HuH-7 (cell line): ENCODE measurements around the gene LRFN3.
A peak's percentile ranks its signal among the peaks of the same experiment; 100 is the strongest.
"Not testable (repeated sequence)": the region's sequence is repeated elsewhere in the genome, so short reads cannot be mapped to it uniquely, and the experiment has no call there.

Experiments used
- DNase-seq: peaks from one replicate; pipeline ENCODE4 v3.0.0; 2011; ENCODE audit warnings: low spot score

Gene LRFN3, protein sequence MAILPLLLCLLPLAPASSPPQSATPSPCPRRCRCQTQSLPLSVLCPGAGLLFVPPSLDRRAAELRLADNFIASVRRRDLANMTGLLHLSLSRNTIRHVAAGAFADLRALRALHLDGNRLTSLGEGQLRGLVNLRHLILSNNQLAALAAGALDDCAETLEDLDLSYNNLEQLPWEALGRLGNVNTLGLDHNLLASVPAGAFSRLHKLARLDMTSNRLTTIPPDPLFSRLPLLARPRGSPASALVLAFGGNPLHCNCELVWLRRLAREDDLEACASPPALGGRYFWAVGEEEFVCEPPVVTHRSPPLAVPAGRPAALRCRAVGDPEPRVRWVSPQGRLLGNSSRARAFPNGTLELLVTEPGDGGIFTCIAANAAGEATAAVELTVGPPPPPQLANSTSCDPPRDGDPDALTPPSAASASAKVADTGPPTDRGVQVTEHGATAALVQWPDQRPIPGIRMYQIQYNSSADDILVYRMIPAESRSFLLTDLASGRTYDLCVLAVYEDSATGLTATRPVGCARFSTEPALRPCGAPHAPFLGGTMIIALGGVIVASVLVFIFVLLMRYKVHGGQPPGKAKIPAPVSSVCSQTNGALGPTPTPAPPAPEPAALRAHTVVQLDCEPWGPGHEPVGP

DNA sequence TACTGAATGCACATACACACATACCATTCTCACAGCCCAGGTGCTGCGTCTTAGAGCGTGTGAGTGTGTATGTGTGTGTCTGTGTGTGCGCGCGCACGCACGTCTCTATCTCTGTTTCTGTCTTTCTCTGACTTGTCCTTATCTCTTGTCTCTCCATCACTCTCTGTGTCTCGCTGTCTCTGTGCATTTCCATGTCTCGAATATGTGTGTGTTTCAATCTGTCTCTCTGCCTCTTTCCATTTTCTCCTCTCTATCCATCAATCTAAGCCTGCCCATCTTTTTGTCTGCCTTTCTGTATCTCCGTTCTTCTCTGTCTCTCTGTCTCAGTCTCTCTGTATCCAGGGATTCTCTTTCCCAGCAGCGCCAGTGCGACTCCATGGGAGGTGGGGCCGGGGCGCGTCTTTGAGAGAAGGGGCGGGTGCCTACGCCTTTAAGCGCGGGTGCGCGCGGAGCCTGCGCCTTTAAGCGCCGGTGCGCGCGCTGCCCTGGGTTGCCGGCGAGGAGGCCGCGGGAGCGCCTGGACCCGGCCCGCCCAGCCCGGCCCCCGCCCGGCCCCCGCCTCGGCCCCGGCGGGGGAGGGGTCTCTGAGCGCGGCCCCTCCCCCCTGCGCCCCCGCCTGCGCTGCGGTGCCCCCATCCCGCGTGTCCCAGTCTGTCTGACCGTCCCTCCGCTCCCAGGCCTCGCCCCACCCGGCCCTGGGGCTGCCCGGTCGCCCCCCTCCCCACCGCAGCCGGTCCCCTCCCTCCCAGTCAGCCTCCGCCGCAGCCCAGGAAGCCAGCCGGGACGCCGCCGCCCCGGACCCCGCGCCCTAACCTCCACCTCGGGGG is at the start of gene LRFN3:
LRFN3 (plus strand) TSS at position 464 of the 827 bp plus-strand sequence. CDS start 3,052 bp downstream, outside the sequence.
- peak; percentile 92 for DNase-seq

DNA sequence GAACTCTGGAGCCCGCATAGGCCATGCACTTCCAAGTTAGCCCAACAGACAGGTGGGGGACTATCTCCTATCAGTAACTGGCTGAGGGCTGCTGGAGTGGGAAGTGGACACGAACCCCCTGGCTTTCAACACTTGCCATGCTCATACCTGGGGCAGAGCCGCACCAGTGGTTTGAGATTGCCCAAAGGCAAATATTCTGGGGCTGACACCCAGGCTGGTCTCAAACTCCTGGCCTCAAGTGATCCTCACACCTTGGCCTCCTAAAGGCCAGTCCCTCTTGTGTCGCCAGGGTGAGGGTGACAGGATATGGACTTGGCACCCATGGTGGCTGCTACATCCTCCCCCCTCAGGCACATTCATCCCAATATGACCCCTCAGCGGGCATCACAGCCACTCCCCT is 49.0 kb upstream of the LRFN3 start:
- no peak for DNase-seq

DNA sequence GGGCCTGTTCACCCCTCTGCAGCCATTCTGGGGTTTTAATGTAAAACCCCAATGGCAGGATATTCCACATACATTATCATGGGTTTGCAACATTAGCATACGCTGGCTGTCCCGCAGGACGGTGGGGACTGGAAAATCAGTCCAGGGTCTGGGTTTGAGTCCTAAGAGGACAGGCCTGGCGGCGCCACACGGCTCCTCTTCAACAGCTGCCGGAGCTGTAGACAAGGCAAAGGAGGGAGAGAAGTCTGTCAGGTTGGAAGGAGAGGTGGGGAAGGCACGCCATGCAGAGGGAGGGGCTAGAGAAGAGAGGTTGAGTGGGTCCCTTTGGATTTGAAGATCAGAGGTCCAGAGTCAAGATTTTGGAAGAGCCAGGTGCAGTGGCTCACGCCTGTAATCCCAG is 47.8 kb upstream of the LRFN3 start:
- DNase-seq = no peak

DNA sequence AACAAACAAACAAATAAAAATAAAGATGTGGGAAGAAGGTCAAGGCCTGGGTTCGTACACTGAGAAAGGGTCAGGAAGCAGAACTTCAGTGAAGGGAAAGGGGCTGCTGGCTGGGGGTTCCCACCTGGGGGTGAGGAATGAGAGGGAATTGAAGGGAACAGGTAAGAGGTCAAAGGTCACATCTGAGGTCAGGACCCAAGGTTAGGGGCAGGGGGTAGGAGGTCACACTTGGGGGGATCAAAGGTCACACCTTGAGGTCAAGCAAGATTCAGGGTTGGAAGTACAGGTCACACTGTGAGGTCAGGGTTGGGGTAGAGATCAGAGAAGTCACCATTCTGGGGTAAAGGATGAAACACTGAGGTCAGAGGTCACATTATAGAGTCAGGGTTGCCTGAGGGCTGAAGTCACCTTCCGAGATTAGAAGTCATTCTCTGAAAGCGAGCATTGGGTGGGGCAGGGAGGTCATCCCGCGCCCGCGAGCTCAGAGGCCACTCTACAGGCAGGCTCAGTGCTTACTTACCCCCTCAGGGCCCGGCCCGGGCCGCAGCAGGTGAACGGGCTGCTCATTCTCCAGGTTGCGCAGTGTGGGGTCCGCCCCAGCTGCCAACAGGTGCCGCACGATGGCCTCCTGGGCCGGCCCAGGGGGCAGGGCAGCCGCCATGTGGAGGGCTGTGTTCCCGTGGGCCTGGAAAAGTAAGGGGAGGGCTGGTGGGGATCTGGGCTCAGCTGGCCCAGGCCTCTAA is 46.6 kb upstream of the LRFN3 start:
- no peak for DNase-seq

DNA sequence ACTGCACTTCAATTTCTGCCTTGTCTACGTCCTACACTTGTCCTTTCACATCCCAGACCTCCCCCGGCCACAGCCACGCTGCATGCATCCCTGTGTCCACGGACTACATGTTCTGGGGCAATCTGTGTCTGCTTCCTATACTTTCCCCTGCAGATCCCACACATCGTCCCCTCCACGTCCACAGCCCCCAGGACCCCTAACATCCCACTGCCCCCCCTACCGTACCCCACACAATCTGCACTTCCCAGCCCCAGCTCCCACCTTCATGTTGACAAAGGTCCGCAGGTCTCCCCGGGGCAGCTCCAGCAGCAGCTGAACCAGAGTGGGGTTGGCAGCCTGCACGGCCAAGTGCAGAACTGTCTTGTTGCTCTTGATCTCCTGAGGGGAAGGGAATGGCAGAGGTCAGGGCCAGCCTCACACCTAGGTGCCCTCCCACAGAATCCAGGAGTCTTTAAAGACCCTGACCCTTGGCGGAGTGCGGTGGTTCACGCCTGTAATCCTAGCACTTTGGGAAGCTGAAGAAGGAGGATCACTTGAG is 46.0 kb upstream of the LRFN3 start:
- no peak for DNase-seq

DNA sequence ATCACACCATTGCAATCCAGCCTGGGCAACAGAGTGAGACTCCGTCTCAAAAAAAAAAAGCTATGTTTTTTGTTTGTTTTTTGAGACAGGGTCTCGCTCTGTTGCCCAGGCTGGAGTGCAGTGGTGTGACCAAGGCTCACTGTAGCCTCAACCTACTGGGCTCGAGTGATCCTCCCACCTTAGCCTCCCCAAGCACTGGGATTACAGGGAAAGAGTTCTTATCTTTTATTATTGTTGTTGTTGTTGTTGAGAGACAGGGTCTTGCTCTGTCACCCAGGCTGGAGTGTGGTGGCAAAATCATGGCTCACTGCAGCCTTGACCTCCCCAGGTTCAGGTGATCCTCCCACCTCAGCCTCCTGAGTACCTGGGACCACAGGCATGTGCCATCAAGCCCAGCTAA is 44.4 kb upstream of the LRFN3 start:
- not testable (repeated sequence) for DNase-seq

DNA sequence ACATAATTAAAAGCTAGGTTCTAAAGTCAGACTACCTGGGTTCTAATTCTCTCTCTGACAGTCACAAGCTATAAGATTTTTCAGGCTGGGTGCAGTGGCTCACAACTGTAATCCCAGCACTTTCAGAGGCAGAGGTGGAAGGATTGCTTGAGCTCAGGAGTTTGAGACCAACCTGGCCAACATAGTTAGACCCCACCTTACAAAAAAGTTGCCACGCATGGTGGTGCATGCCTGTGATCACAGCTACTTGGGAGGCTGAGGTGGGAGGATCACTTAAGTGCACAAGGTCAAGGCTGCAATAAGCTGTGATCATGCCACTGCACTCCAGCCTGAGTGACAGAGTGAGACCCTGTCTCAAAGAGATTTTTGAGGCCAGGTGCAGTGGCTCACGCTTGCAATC is 41.8 kb upstream of the LRFN3 start:
- no peak for DNase-seq

DNA sequence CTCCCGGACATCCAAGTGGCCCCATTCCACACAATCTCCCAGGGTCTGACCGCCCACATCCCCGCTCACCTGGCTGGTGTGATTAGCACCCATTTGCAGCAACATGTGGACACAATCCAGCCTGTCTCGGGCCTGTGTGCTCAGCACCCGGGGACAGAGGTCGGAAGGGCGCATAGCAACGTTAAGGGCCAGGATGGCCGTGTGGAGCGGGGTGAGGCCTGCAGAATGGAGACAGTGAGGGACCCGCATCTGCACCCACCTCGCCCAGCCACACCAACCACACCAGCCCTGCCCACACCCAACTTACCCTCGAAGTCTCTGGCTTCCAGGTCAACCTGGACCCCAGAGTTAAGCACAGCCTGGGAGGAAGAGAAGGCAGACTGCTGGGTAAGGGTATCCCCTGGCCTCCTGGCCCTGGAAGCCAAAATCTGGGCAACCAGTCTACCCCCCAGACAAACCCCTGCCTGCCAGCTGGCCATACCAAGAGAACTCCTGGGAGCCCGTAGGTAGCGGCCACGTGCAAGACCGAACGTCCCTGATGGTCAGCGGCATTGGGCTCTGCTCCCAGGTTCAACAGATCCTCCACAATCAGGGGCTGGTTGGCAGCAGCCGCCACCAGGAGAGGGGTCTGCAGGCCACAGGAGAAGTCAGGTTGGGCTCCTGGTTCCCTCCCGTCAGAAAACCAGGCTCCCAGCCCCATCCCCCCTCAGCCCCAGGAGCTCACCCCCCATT is 40.1 kb upstream of the LRFN3 start:
- no peak for DNase-seq

DNA sequence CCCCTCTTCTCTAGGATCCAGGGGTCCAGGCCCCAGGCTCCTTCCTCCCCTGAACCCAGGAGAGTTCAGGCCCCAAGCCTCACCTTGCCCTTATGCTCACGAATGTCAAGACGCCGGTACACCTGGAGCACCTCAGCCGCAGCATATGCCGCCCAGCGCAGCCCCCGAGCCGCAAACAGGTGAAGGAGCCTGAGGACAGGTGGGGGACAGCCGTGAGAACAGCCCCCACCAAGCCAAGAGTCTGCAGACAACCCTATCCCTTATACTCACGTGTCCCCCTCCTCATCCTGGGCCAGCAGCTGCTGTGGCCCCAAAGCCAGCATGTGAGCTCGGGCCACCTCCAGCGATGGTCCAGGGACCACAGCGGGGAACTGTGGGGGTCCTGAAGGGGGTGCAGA is 39.5 kb upstream of the LRFN3 start:
- no peak for DNase-seq

DNA sequence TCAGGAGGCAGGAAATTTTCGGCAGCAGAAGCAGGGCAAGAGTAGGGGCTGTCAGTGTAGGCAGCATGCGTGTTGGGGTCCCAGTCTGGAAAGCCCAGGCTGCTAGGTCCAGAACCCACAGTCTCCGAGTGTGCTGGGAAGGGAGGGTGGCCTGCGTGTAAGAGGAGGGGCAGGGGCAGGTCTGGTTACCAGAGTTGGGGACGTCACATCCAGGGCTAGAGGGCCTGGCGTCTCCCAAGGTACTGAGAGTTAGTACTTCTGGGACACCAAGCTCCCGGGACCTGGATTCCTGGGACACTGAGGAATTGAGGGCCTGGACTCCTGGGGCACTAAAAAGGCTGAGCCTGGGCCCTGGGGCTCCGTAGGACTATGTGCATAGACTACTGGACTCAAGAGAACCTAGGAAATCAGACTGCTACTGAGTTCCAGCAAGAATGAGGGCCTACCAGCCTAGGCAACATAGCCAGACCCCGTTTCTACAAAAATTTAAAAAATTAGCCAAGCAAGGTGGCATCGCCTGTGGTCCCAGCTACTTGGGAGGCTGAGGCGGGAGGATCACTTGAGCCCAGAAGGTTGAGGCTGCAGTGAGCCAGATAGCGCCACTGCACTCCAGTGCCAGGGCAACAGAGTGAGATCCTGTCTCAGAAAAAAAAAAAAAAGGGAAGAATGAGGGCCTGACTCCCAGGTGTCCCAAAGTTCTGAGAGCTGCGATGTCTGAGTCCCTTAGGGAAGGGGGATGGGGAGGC is 38.3 kb upstream of the LRFN3 start:
- no peak for DNase-seq

DNA sequence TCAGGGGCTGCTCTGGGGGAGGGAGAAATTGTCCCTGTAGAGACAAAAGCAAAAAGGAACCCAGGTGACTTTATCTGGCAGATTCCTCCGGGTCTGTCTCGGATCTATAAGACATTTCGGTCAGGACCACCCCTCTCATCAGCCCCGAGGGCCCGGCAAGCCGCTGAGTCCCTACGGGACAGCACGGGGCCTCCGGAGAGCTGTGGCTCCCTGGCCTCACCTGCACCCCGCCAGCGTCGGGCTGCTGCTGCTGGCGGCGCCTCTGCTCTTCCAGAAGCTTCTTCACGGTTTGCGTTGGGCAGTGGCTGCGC is 37.7 kb upstream of the LRFN3 start:
- DNase-seq = no peak

DNA sequence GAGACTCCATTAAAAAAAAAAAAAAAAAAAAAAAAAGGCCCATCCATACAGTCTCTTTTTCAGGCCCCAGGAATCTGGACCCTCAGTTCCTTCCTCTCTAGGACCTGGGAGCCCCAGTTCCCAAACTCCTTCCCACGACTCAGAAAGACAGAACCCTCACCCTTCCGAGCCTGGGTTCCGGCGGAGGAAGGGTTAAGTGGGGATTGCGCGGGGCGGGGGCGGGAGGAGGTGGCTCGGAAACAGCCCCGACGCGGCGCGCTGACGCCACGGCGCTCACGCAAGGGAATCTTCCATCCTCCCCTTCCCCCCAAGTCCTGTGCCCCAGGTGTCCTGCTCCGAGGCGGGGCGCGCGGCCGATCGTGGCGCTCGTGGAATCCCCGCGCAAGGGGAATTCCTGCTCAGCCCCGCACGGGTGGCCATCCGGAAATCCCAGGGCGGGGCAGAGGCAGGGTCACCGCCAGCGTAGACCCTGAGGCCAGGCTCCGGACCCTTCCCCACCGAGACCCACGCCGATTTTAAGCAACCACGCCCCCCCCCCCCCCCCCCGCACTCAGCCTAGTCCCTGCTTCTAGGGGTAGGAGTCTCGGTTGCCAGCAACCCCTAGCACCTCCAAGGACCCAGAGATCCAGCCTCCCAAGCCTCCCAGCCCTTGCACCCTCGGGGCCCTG is 36.5 kb upstream of the LRFN3 start:
- DNase-seq = peak; percentile 97

DNA sequence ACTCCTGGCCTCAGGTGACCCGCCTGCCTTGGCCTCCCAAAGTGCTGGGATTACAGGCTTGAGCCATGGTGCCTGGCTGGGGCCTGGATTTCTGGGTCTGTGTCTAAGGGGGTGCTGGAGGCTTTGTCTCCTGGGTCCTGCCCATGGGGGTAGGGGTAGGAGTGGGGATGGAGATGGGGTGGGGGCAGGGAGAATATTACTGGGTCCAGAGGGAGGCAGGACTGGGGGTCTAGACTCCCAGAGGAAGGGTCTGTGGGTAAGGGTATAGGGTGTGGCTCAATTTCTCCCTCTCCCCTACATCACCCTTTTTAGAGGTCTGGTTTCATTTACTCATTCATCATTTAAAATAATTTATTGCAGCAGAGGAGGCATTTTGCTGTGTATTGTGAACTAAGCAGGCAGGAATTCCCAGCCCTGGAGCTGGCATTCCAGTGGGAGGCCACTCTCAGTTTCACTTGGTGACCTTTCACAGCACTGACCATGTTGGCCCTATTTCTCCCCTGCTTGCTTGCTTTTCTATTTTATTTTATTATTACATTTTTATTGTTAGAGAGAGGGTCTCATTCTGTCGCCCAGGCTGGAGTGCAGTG is 35.0 kb upstream of the LRFN3 start:
- no peak for DNase-seq

DNA sequence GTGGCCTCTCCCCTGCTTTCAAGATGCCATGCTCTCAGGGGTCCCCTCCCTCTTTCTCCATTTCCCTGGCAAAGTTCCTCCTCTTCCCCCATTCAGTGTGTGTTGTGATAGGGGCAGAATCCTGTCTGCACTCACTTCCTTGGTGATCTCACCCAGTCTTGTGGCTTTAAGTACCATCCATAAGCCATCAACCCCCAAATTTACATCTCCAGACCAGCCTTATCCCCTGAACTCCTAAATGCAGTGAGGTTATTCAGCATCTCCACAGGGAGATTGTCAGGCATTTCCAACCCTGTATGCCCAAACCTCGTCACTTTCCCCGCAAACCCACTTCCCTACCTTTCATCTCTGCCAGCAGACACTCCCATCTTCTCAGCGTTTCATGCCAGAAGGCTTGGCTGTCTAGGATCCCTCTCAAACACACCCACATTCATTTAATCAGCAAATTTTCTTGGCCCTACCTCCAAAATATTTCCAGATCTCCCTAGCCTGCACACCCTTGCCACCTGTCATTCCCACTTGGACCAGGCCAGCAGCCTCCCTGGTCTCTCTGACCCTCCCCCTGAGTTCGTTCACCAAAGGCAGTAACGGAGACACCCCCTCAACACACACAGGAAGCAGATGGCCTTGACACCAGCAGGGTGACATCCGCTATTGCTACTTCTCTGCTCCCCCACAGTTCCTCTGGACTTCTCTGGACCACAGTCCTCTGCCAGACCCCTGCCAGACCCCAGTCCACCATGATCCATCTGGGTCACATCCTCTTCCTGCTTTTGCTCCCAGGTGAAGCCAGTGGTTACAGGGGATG is 34.1 kb upstream of the LRFN3 start, which contains the start of gene HCST:
HCST (plus strand) TSS at position 676 of the 808 bp plus-strand sequence; CDS start at position 741, 65 bp downstream.
- no peak for DNase-seq

DNA sequence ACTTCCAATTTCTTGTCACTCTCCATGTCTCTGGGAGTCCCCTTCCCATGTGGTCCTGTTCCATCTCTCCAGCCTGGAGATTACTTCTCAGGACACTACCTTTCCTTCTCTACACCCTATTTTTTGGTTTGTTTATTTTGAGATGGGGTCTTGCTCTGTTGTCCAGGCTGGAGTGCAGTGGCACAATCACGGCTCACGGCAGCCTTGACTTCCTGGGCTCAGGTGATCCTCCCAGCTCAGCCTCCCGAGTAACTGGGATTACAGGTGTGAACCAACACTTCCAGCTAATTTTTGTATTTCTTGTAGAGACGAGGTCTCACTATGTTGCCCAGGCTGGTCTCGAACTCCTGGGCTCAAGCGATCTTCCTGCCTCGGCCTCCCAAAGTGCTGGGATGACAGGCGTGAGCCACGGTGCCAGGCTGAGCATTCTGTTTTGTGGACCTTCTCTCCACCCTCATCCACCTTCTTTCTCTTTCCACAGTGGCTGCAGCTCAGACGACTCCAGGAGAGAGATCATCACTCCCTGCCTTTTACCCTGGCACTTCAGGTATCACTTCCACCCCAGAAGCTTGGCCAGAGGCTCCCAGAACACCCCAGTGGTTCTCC is 33.2 kb upstream of the LRFN3 start:
- DNase-seq = no peak

DNA sequence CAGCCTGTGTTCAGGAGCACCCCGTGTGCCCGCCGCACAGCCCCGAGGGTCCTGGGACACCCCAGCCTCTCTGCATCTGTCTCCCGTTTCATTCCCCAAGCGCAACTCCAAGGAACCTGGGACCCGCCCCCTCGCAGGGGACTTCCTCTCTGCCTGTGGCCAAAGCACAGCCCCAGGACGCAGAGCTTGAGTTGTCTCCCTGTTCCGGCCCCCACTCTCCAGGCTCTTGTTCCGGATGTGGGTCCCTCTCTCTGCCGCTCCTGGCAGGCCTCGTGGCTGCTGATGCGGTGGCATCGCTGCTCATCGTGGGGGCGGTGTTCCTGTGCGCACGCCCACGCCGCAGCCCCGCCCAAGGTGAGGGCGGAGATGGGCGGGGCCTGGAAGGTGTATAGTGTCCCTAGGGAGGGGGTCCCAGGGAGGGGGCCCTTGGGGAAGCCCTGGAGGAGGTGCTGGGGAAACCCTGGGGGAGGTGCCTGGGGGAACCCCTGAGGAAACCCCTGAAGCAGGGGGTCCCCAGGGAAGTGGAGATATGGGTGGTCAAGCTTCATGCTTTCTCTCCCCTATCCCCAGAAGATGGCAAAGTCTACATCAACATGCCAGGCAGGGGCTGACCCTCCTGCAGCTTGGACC is 32.5 kb upstream of the LRFN3 start:
- no peak for DNase-seq

DNA sequence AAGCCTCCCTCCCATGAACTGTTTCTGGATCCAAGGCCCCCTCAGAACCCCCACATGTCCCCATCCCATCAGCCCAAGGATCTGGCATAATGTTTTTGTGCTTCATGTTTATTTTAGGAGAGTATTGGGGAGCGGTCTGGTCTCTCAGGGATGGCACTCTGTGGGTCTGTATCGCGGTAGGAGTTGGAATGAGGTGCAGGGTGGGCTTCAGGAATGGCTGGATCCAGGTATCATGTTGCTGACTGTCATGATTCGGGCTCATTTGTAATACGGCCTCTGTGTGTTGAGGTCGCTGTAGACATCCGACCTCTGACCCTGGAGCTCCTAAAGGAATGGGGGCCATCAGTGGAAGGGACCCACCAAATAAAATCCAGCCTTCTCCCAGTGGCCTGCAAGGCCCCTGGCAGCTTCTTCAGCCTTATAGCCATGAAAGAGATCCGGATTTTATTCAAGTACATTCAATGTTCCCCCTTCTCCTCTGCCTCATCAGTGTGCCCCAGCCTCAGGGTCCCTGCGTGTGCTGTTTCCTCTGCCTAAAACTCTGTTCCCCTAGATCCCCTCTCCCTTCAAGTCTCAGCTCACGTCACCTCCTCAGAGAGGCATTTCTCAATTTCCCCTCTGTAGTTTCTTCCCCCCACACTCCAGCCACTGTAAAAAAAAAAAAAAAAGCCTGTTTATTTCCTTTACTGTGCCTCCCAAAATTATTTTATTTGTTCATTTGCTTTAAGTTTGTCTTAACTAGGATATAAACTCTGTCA is 31.7 kb upstream of the LRFN3 start:
- no peak for DNase-seq
